ENCODE measurements around the gene SBNO1. TPM values are rescaled to one million over a fixed set of nuclear protein-coding genes. Genes with fewer than 3 reads are reported as not detected.
"Not testable (repeated sequence)": the region's sequence is repeated elsewhere in the genome, so short reads cannot be mapped to it uniquely, and the experiment has no call there.

SBNO1 gene
- total RNA-seq, 4 donors from 2014 or later = 26.7 to 31.8 (median 29.9) TPM

DNA sequence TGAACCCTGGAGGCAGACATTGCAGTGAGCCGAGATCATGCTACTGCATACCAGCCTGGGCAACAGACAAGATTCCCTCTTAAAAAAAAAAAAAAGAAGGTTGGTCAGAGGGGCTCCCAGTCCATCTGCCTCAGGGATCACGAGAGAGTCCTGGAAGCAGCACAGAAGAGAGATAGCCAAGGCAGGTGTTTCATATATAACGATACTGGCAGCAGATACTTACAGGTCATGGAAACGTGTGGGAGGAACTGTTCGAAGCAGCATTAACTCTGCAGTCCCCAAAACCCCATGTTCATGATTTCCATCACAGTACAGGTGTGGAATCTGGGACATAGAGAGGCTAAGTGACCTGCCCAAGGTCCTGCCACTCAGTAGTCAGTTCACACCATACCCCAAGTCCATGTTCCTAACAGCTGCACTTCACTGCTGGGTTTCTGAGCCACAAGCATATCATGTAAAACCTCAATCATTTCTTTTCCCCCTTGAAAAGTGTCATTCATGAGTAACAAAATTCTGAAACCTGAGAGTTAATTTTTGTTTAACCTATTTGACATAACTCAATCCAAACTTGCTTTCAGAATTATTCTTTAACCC lies 109.7 kb downstream of the SBNO1 start:
- WGBS = 48% methylated on average over 5 of the region's 5 CpGs
- no peak for DNase-seq (ENCODE audit: extremely low spot score)
- H3K36me3 ChIP-seq = peaks cover 23 to 65% (median 60%) of the 10 kb centered on the region in 4 donors
- H3K27me3 ChIP-seq = no peaks in the 10 kb centered on the region
- intact Hi-C loops (cut with DNase I) = no loop called here
- peaks cover 27 to 39% (median 32%) of the 10 kb centered on the region in 4 donors for H3K4me1 ChIP-seq
- TF ChIP-seq EP300 (IDR thresholded peaks at IDR 0.05) (no peak), POLR2A (IDR thresholded peaks at IDR 0.05; ENCODE audit: low read depth) (no peak), POLR2AphosphoS5 (IDR thresholded peaks at IDR 0.05) (no peak)
- TF ChIP-seq, protein P1, sequence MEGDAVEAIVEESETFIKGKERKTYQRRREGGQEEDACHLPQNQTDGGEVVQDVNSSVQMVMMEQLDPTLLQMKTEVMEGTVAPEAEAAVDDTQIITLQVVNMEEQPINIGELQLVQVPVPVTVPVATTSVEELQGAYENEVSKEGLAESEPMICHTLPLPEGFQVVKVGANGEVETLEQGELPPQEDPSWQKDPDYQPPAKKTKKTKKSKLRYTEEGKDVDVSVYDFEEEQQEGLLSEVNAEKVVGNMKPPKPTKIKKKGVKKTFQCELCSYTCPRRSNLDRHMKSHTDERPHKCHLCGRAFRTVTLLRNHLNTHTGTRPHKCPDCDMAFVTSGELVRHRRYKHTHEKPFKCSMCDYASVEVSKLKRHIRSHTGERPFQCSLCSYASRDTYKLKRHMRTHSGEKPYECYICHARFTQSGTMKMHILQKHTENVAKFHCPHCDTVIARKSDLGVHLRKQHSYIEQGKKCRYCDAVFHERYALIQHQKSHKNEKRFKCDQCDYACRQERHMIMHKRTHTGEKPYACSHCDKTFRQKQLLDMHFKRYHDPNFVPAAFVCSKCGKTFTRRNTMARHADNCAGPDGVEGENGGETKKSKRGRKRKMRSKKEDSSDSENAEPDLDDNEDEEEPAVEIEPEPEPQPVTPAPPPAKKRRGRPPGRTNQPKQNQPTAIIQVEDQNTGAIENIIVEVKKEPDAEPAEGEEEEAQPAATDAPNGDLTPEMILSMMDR (IDR thresholded peaks at IDR 0.05) = no peak
- no peaks in the 10 kb centered on the region for H3K9me3 ChIP-seq
- H3K4me3 ChIP-seq = no peak overlapping the region
- no peak overlapping the region for H3K27ac ChIP-seq (replicated peaks in 1 of 4)

DNA sequence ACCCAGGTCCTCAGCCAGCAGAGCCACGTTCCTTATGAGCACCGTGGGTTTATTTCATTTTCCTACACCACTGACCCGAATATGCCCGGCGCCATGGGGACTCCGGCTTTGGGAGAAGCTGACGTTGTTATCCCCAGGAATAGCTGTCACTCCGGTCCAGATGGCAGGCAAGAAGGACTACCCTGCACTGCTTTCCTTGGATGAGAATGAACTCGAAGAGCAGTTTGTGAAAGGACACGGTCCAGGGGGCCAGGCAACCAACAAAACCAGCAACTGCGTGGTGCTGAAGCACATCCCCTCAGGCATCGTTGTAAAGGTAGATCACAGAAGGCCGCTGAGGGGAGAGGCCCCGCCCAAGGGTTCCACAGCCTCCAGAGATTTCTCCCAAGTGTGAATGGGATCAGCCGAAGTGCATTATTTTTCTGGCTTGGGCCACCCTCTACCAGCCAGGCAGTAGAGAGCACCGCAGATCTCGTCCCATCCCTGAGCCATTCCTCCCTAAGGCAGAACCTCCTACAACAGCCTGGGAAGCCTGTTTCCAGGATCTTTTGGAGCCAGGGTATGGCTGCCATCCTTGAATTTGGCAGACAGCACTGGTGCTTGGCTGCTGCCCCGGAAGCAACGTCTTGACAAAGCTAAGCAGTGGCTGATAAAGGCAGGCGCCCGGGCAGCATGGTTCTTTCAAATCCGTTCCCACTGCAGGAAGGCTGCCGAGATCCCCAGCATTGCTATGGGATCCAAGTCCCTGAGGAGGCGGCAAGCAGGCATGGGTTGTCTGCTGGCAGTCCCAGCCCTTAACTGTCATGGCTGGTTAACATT lies 110.8 kb downstream of the SBNO1 start:
- DNase-seq (ENCODE audit: extremely low spot score) = no peak
- H3K27ac ChIP-seq (replicated peaks in 1 of 4) = no peak overlapping the region

DNA sequence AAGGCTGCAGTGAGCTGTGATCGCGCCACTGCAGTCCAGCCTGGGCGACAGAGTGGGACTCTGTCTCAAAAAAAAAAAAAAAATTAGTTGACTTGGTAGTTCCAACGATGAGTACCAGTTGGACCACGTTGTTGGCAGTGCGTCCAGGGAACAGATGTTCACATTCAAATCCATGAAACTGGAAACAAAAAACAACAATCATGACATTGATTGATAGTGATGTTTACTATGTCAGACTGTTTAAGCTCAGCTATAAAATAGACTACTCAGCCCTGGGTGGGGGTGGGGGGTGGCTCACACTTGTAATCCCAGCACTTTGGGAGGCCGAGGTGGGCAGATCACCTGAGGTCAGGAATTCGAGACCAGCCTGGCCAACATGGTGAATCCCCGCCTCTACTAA lies 112.3 kb downstream of the SBNO1 start:
- intact Hi-C loops (cut with DNase I); H3K4me3 ChIP-seq; H3K9me3 ChIP-seq; DNase-seq (ENCODE audit: extremely low spot score); H3K27me3 ChIP-seq; H3K27ac ChIP-seq (replicated peaks in 1 of 4): not testable (repeated sequence)
- H3K36me3 ChIP-seq = peaks cover 9 to 54% (median 43%) of the 10 kb centered on the region in 4 donors
- peaks cover 25 to 44% (median 31%) of the 10 kb centered on the region in 4 donors for H3K4me1 ChIP-seq
- whole genome bisulfite sequencing = 75% methylated on average over 9 of the region's 9 CpGs

More for the DNA sequence above, 110.8 kb downstream of the SBNO1 start:
- H3K4me1 ChIP-seq = peaks cover 27 to 44% (median 33%) of the 10 kb centered on the region in 4 donors
- WGBS = 88% methylated on average over 15 of the region's 24 CpGs
- no peaks in the 10 kb centered on the region for H3K9me3 ChIP-seq
- TF ChIP-seq, protein P1 (IDR thresholded peaks at IDR 0.05) = no peak
- TF ChIP-seq POLR2AphosphoS5 (IDR thresholded peaks at IDR 0.05) (no peak), POLR2A (IDR thresholded peaks at IDR 0.05; ENCODE audit: low read depth) (no peak), EP300 (IDR thresholded peaks at IDR 0.05) (no peak)
- peaks cover 17 to 65% (median 56%) of the 10 kb centered on the region in 4 donors for H3K36me3 ChIP-seq
- no peak overlapping the region for H3K4me3 ChIP-seq
- intact Hi-C loops (cut with DNase I) = no loop called here
- no peaks in the 10 kb centered on the region for H3K27me3 ChIP-seq

DNA sequence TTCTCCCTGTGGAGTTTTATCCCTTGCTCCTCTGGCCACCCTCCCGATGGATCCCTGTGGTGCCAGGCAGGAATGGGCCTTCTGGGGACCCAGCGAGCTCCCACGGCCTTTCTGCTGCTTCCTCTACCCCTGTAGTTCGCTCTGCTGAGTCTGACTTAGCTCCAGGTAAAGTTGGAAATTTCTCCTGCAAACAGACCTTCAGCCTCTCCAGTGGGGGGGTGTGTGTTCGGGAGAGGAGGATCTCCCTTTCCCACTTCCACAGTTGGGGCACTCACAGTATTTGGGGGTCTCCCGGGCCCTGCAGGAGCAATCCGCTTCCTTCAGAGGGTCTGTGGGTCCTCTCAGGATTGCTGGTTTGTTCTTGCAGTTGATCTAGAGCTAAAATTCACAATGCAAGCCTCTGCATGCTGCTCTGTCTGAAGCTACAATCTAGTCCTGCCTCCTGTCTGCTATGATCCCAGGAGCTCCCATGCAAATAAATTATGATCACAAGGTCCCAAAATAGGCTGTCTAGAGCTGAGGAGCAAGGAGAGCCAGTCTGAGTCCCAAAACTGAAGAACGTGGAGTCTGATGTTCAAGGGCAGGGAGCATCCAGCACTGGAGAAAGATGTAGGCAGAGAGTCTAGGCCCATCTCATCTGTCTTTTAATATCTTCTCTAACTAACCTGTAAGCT lies 113.1 kb downstream of the SBNO1 start:
- Histone ChIP-seq H3K9me3 (no peaks in the 10 kb centered on the region), H3K27ac (replicated peaks in 1 of 4) (no peak overlapping the region), H3K4me1 (peaks cover 25 to 44% (median 31%) of the 10 kb centered on the region in 4 donors), H3K4me3 (no peak overlapping the region), H3K27me3 (no peaks in the 10 kb centered on the region), H3K36me3 (peaks cover under 1 to 46% (median 35%) of the 10 kb centered on the region in 4 donors)
- intact Hi-C loops (cut with DNase I) = no loop called here
- DNase-seq (ENCODE audit: extremely low spot score) = no peak
- 92% methylated on average over 6 of the region's 8 CpGs for WGBS
- TF ChIP-seq POLR2A (IDR thresholded peaks at IDR 0.05; ENCODE audit: low read depth) (no peak), POLR2AphosphoS5 (IDR thresholded peaks at IDR 0.05) (no peak), EP300 (IDR thresholded peaks at IDR 0.05) (no peak)
- TF ChIP-seq, protein P1 (IDR thresholded peaks at IDR 0.05) = no peak
